Measurements from ENCODE around the gene BTG3. TPM values are rescaled to one million over a fixed set of nuclear protein-coding genes. Genes with fewer than 3 reads are reported as not detected.

Gene BTG3
- total RNA-seq, 2 experiments from 2014 or later = 38.8 to 38.9 TPM

GRCh38 chr21:17545007-17545406 is 67.7 kb downstream of the BTG3 start:
- ChIA-PET POLR2A (no interaction called here), CTCF (no interaction called here)
- ATAC-seq (no peak), DNase-seq (no peak)
- intact Hi-C loops (cut with micrococcal nuclease) = no loop called here
- no peak for TF ChIP-seq CTCF (IDR thresholded peaks at IDR 0.05)
- no peak overlapping the region for H3K27ac Mint-ChIP-seq
- no peaks in the 10 kb centered on the region for H3K4me1 Mint-ChIP-seq (ENCODE audit: low read depth)
- H3K9me3 Mint-ChIP-seq = no peaks in the 10 kb centered on the region
- H3K27me3 Mint-ChIP-seq = no peaks in the 10 kb centered on the region
- H3K4me3 Mint-ChIP-seq = no peak overlapping the region
- no peaks in the 10 kb centered on the region for H3K36me3 Mint-ChIP-seq (ENCODE audit: low read depth)

Other genes with a start within 250 kb of the BTG3 start
- under 1 TPM; 0.20 to 0.29 TPM for gene CXADR, start 99.9 kb downstream of the BTG3 start, total RNA-seq
- 10 to 100 TPM; 32.5 to 32.6 TPM for gene C21orf91, start 206.5 kb upstream of the BTG3 start, total RNA-seq